ENCODE results near the gene TRIM7. TPM values are rescaled to one million over a fixed set of nuclear protein-coding genes. Genes with fewer than 3 reads are reported as not detected.

The TRIM7 gene
- total and polyA plus RNA-seq, 9 of the 15 experiments (the other 6 are each of a cell fraction or from before 2014, with no cell fraction given), result 2.6 to 14.9 (median 8.9) TPM

GRCh38 chr5:181245427-181246275 is 40.7 kb upstream of the TRIM7 start (continued):
- TF ChIP-seq TFAP4 (CRISPR knock-in tag; IDR thresholded peaks at IDR 0.05; ENCODE audit: borderline replicate concordance) (peak; percentile 48), MLLT1 (IDR thresholded peaks at IDR 0.05) (0 out of 4 replicates have a peak, but pooled peaks of 1 of the 2 experiments have one; percentile 47), E2F3 (CRISPR knock-in tag; IDR thresholded peaks at IDR 0.05) (no peak), CEBPZ (IDR thresholded peaks at IDR 0.05; ENCODE audit: borderline replicate concordance, low read depth, low read length) (no peak), ZBTB7A (IDR thresholded peaks at IDR 0.05; ENCODE audit: borderline replicate concordance, control insufficient read depth, low read depth, low read length) (0 out of 2 replicates have a peak, but pooled peaks have one; percentile 11), ETV1 (tag; conservative IDR thresholded peaks at IDR 0.05; ENCODE audit: low read depth) (no peak), ZEB2 (IDR thresholded peaks at IDR 0.05) (0 out of 2 replicates have a peak, but pooled peaks have one; percentile 28), YBX1 (IDR thresholded peaks at IDR 0.05) (no peak), HNRNPL (IDR thresholded peaks at IDR 0.05; ENCODE audit: low read depth, low read length) (0 out of 2 replicates have a peak, but pooled peaks have one; percentile 42), ZNF592 (IDR thresholded peaks at IDR 0.05) (peak; percentile 71; the same call in 1 of the 2 replicates), USF1 (CRISPR knock-in tag; IDR thresholded peaks at IDR 0.05) (peak; percentile 38; the same call in 1 of the 2 replicates), DEAF1 (CRISPR knock-in tag; IDR thresholded peaks at IDR 0.05) (no peak), ADNP (tag; IDR thresholded peaks at IDR 0.05) (no peak)
